ENCODE results near the gene DLK2.
A peak's percentile ranks its signal among the peaks of the same experiment; 100 is the strongest.
"Not testable (repeated sequence)": the region's sequence is repeated elsewhere in the genome, so short reads cannot be mapped to it uniquely, and the experiment has no call there.

The DLK2 gene

DNA sequence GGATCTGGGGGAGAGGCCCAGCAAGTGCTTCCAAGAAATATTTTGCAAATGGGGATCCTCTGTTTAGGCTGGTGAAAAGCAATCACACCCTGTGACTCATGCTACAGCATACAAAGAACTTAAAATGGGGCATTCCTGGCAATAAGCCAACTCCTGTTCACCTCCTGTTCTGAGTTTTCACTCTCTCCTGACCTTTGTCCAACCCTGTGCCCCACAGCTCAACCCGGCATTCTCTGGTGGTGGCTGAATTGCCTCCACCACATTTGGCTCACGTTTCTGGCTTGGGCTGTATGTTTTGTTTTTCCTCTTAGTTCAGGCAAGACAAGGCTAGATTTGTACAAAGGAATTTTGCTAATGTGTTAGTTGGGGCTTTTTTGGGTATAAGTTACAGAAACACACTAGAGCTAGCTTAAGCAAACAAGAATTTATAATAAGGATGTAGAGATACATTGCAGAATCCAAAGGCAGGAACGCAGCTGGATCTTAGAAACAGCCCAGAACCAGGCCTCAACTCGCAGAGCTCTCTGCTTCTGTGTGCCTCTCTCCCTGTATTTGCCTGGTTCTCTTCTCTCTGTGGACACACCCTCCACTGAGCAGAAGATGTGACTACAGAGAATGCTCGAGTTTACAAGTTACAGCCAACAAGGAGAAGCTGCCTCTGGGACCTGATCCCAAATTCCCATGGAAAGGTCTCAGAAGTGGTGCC, 18.6 kb downstream of the DLK2 start:
- no peaks in the 10 kb centered on the region for H3K27me3 Mint-ChIP-seq
- H3K27ac Mint-ChIP-seq, result no peak overlapping the region
- DNase-seq, result no peak
- CTCF ChIA-PET, result interaction anchor here (0.6 kb wide), 1 partner anchor 339 kb away, joined by 3 read pairs; no protein-coding TSS in a partner anchor
- H3K4me3 Mint-ChIP-seq, result no peak overlapping the region
- H3K9me3 Mint-ChIP-seq, result no peaks in the 10 kb centered on the region
- peaks cover 15% of the 10 kb centered on the region for H3K36me3 Mint-ChIP-seq
- H3K4me1 Mint-ChIP-seq, result no peaks in the 10 kb centered on the region

DNA sequence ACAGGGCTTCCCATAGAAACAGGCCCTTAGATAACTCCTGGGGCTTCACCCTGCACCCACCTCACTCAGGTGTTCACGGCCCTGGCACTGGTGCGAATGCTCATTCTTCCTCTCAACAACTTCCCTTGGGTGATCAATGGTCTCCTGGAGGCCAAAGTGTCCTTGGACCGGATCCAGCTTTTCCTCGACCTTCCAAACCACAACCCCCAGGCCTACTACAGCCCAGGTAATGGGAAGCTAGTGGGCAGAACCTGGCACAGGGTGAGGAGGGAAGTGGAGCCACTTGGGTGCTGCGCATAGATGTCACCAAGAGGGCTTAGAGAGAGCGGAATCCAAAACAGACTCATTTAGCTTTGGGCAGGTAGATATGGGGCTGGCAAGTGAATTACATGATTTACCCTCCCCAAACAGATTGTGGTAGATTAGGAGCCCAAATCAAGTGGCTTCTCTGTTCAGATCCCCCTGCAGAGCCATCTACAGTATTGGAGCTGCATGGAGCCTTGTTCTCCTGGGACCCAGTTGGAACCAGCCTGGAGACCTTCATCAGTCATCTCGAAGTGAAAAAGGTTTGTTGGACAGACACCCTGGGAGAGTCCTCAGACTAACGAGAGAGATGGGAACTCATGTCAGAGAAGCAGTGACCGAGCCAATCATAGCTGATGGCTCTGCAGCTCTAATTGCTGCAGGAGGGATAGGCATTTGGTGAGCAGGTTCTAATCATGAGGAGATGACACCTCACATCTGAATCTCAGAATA, 19.5 kb downstream of the DLK2 start:
- H3K9me3 Mint-ChIP-seq, result no peaks in the 10 kb centered on the region
- H3K27me3 Mint-ChIP-seq, result no peaks in the 10 kb centered on the region
- no peak overlapping the region for H3K27ac Mint-ChIP-seq
- H3K36me3 Mint-ChIP-seq, result peaks cover 13% of the 10 kb centered on the region
- no peak for DNase-seq
- H3K4me3 Mint-ChIP-seq, result no peak overlapping the region
- no peaks in the 10 kb centered on the region for H3K4me1 Mint-ChIP-seq
- CTCF ChIA-PET, result interaction anchor here (0.6 to 1.2 kb wide), 2 partner anchors 9 to 338 kb away, joined by 3 read pairs; no protein-coding TSS in a partner anchor

DNA sequence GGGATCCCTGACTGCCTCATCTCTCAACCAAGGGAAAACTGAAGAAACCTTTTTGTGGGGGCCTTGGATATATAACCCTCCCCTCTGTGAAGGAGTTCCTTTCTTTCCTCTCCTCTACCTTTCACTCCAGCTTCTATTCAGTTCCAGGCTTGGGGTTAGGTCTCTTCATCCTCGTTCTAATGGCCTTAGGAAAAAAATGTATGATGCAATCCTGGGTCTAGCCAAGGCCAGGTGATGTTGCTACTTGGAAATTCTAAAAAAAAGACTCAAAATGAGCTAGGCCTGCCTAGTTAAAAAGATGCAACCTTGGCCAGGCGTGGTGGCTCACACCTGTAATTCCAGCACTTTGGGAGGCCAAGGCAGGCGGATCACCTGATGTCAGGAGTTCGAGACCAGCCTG, 20.4 kb downstream of the DLK2 start:
- no peak overlapping the region for H3K27ac Mint-ChIP-seq
- H3K36me3 Mint-ChIP-seq, result peaks cover 15% of the 10 kb centered on the region
- H3K9me3 Mint-ChIP-seq, result no peaks in the 10 kb centered on the region
- H3K4me3 Mint-ChIP-seq, result no peak overlapping the region
- no peaks in the 10 kb centered on the region for H3K4me1 Mint-ChIP-seq
- CTCF ChIA-PET, result interaction anchor here (1.2 kb wide), 1 partner anchor 10 kb away, joined by 3 read pairs; no protein-coding TSS in a partner anchor
- H3K27me3 Mint-ChIP-seq, result no peaks in the 10 kb centered on the region
- no peak for DNase-seq

DNA sequence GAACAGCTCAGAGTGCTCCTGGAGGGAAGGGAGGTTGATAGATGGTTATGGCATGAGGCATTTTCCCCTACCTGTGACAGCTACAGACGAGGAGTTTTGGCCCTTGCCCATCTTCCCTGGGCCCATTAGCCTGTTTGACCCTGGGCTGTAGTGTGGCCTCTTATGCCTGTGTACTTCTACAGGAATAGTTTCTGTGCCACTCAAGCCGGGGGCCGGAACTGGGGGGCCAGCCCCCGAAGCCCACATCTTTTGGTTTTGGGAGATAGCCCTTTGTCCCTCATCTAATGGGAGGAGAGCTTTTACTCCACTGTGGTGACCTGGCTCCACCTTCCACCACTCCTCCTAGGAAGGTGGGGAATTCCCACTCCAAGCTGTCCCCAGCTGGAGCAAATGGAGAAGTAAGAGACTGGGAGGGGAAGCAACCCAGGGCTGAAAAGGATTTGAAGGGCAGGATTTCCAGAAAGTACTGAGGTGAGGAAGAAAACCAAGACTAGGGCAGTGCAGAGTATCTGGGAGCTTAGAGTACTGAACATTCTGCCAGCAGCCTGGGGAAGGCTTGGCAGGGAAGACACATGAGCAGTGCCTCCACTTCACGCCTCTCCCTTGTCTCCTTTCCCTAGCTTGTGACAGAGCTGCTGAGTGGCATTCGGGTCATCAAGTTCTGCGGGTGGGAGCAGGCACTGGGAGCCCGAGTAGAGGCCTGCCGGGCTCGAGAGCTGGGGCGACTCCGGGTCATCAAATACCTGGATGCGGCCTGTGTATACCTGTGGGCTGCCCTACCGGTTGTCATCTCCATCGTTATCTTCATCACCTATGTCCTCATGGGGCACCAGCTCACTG, 21.1 kb downstream of the DLK2 start:
- CTCF ChIA-PET, result interaction anchor here (0.9 to 1.1 kb wide), 3 partner anchors 10 to 36 kb away, joined by 3 read pairs; no protein-coding TSS in a partner anchor
- Mint-ChIP-seq H3K27me3 (no peaks in the 10 kb centered on the region), H3K36me3 (peaks cover 15% of the 10 kb centered on the region), H3K4me3 (no peak overlapping the region), H3K9me3 (no peaks in the 10 kb centered on the region), H3K27ac (no peak overlapping the region), H3K4me1 (peaks cover 1% of the 10 kb centered on the region)
- DNase-seq, result no peak

DNA sequence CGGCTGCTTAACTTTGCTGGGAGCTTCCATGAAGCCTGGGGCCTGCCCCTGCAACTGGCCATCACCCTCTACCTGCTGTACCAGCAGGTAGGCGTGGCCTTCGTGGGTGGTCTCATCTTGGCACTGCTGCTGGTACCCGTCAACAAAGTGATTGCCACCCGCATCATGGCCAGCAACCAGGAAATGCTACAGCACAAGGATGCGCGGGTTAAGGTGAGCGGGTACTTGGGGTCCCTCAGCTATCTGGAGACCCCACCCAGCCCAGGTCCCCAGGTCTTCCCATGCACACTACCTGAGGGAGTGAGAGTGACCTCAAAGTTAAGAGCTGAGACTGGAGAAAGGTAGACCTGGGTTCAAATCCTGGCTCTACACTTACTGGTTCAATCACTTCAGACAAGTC, 22.2 kb downstream of the DLK2 start:
- H3K4me3 Mint-ChIP-seq, result no peak overlapping the region
- H3K4me1 Mint-ChIP-seq, result peaks cover 12% of the 10 kb centered on the region
- CTCF ChIA-PET, result interaction anchor here (0.9 to 1.1 kb wide), 3 partner anchors 11 to 35 kb away, joined by 3 read pairs; no protein-coding TSS in a partner anchor
- DNase-seq, result no peak
- H3K9me3 Mint-ChIP-seq, result no peaks in the 10 kb centered on the region
- no peaks in the 10 kb centered on the region for H3K27me3 Mint-ChIP-seq
- H3K36me3 Mint-ChIP-seq, result peaks cover 19% of the 10 kb centered on the region
- H3K27ac Mint-ChIP-seq, result no peak overlapping the region

DNA sequence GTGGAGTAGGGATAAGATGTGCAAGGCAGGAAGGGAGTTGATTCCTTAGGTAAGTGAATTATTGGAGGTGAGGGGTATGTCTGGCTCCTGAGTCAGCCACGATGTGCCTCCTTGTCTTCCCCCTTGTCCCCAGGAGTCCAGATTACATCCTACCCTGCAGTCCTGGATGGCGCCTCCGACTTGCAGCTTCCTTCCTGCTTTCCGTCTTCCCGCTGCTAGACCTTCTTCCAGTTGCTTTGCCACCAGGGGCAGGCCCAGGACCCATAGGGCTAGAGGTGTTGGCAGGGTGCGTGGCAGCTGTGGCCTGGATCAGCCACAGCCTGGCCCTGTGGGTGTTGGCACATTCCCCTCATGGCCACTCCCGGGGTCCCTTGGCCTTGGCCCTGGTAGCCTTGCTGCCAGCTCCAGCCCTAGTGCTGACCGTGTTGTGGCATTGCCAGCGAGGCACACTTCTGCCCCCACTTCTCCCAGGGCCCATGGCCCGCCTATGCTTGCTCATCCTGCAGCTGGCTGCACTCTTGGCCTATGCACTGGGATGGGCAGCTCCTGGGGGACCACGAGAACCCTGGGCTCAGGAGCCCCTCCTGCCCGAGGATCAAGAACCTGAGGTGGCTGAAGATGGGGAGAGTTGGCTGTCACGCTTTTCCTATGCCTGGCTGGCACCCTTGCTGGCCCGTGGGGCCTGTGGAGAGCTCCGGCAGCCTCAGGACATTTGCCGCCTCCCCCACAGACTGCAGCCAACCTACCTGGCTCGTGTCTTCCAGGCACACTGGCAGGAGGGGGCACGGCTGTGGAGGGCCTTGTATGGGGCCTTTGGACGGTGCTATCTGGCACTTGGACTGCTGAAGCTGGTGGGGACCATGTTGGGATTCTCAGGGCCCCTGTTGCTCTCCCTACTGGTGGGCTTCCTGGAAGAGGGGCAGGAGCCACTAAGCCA, 23.1 kb downstream of the DLK2 start:
- H3K27ac Mint-ChIP-seq, result no peak overlapping the region

DNA sequence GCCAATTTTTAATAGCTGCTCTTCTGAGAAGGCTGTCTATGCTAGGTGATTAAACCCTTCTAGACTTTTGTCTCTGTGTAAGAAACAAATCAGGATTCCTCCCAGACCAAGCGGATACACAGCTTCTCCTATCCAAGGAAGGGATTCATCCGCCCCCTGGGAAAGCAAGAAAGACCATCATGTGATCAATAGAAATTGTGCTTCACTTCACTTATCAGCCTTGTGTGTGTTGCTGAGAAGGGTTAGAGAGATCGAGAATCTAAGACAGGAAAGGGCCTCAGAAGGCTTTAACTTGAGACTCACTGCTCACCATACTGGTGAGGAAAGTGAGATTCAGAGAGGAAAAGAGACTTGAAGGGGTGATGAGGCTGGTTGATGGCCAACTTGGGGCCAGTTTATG, 26.5 kb downstream of the DLK2 start:
- Mint-ChIP-seq H3K4me3 (peak overlapping the region; percentile 94), H3K36me3 (peaks cover 8% of the 10 kb centered on the region), H3K9me3 (no peaks in the 10 kb centered on the region), H3K4me1 (peaks cover 26% of the 10 kb centered on the region), H3K27me3 (no peaks in the 10 kb centered on the region), H3K27ac (peak overlapping the region; percentile 96)
- DNase-seq, result no peak
- CTCF ChIA-PET, result interaction anchor here (1.9 kb wide), 1 partner anchor 120 kb away, joined by 4 read pairs; the partner anchor contains the start of gene CRIP3

More for the DNA sequence above, 23.1 kb downstream of the DLK2 start:
- CTCF ChIA-PET, result interaction anchor here (1.1 to 2.0 kb wide), 3 partner anchors 10 to 74 kb away, joined by 3 to 7 read pairs (median 3); no protein-coding TSS in a partner anchor
- Mint-ChIP-seq H3K4me3 (no peak overlapping the region), H3K4me1 (peaks cover 17% of the 10 kb centered on the region), H3K27me3 (no peaks in the 10 kb centered on the region), H3K36me3 (peaks cover 19% of the 10 kb centered on the region), H3K9me3 (no peaks in the 10 kb centered on the region)
- no peak for DNase-seq

DNA sequence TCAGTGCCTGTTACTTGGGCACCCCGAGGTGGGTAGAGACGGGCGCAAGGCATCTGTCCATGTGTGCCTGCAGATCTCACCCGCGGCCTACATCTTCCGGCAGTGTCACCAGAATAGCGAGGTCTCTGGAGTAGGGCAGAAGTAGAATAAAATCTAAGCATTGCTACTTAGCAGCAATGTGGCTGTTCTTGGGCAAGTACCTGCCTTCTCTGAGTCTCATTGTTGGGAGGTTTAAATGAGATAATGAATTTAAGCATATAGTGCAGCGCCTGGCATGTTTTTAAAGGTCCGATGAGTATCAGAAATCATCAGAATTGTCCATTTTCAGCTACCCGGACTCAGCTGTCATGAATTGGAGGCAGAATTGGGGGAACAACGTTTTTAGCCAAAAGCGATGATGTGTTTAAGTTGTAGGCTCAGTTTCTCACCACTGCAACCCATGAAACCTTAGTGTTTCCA, 27.2 kb downstream of the DLK2 start:
- no peaks in the 10 kb centered on the region for H3K27me3 Mint-ChIP-seq
- H3K4me3 Mint-ChIP-seq, result peak overlapping the region; percentile 94
- CTCF ChIA-PET, result interaction anchor here (0.6 to 1.9 kb wide), 2 partner anchors 120 to 258 kb away, joined by 3 to 4 read pairs; partner anchors contain the start of gene CRIP3

DNA sequence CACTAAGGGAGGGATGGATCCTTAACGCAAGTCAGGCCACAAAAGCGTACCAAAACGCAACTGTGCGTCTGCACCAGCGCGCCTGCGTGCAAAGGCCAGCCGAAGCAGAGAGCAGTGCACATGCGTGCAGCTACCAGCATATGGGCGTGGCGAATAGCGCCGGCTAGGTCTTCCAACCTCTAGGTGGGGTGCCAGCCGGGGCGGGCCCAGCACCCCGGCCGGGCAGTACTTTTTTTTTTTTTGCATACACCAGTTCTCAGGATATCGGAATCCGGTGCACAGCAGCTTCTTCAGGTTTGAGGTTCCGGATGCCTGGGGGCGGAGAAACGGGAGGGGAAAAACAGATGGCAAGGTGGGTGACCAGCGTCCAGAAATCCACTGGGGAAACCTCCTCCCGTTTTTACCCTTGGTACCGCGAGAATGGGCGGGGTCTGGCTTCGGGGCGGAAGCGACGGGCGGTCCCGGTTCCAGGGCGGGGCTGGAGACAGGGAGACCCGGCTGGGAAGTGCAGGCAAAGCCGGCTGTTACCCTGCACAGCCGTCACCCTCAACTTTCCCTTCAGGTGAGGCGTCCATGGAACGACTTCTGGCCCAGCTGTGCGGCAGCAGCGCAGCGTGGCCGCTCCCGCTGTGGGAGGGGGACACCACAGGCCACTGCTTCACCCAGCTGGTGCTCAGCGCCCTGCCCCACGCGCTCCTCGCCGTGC, 27.8 kb downstream of the DLK2 start, which contains the start of gene ABCC10:
Gene ABCC10 (plus strand): TSS at position 136 of the 706 bp plus-strand sequence. CDS start 438 bp downstream, at position 574.
- DNase-seq, result peak; percentile 97
- H3K9me3 Mint-ChIP-seq, result no peaks in the 10 kb centered on the region
- peak within 1 kb of the TSS; percentile 96 for H3K27ac Mint-ChIP-seq
- H3K4me1 Mint-ChIP-seq, result peaks cover 26% of the 10 kb centered on the region
- peaks cover 8% of the 10 kb centered on the region for H3K36me3 Mint-ChIP-seq
- no peaks in the 10 kb centered on the region for H3K27me3 Mint-ChIP-seq
- CTCF ChIA-PET, result interaction anchor here (0.6 to 1.9 kb wide), 5 partner anchors 19 to 119 kb away, joined by 3 to 4 read pairs (median 3); partner anchors contain the start of gene CRIP3
- H3K4me3 Mint-ChIP-seq, result peak within 1 kb of the TSS; percentile 94

More for the DNA sequence above, 27.2 kb downstream of the DLK2 start:
- H3K27ac Mint-ChIP-seq, result peak overlapping the region; percentile 96
- peaks cover 26% of the 10 kb centered on the region for H3K4me1 Mint-ChIP-seq
- no peaks in the 10 kb centered on the region for H3K9me3 Mint-ChIP-seq
- no peak for DNase-seq
- peaks cover 8% of the 10 kb centered on the region for H3K36me3 Mint-ChIP-seq

DNA sequence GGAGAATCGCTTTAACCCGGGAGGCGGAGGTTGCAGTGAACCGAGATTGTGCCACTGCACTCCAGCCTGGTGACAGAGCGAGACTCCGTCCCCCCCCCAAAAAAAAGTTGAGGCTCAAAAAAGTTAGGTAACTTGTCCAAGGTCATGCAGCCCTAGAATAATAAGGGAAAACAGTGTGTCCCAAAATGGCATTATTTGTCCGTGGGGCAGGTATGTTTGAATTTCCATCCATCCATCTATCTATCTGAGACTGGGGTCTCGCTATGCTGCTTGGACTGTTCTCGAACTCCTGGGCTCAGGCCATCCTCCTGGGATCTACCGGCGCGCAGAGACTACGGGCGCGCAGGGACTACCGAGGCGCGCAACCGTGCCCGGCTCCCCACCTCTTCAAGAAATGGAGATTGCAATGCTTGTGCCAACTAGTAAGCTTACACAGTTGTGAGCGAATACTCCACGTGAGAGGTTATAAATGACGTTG, 28.4 kb downstream of the DLK2 start:
- CTCF ChIA-PET, result interaction anchor here (0.6 to 1.1 kb wide), 3 partner anchors 19 to 43 kb away, joined by 3 read pairs; no protein-coding TSS in a partner anchor
- Mint-ChIP-seq H3K4me1 (peaks cover 26% of the 10 kb centered on the region), H3K27ac (peak overlapping the region; percentile 96), H3K27me3 (peaks cover 6% of the 10 kb centered on the region), H3K36me3 (peaks cover 6% of the 10 kb centered on the region), H3K9me3 (no peaks in the 10 kb centered on the region), H3K4me3 (peak overlapping the region; percentile 94)
- no peak for DNase-seq

DNA sequence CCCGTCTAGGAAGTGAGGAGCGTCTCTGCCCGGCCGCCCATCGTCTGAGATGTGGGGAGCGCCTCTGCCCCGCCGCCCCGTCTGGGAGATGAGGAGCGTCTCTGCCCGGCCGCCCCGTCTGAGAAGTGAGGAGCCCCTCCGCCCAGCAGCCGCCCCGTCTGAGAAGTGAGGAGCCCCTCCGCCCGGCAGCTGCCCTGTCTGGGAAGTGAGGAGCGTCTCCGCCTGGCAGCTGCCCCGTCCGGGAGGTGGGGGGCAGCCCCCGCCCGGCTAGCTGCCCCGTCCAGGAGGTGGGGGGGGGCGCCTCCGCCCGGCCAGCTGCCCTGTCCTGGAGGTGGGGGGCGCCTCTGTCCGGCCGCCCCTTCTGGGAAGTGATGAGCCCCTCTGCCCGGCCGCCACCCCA, 30.3 kb downstream of the DLK2 start:
- H3K36me3 Mint-ChIP-seq, CTCF ChIA-PET, H3K27me3 Mint-ChIP-seq, H3K27ac Mint-ChIP-seq, H3K4me3 Mint-ChIP-seq, H3K9me3 Mint-ChIP-seq, DNase-seq: not testable (repeated sequence)
- peaks cover 26% of the 10 kb centered on the region for H3K4me1 Mint-ChIP-seq

DNA sequence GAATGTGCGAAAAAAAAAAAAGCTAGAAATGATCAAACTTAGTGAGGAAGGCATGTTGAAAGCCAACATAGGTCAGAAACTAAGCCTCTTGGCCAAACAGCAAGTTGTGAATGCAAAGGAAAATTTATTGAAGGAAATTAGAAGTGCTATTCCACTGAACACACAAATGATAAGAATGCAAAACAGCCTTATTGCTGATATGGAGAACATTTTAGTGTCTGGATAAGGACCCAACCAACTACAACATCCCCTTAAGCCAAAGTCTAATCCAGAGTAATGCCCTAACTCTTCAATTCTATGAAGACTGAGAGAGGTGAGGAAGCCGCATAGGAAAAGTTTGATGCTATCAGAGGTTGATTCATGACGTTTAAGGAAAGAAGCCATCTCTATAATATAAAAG, 33.5 kb downstream of the DLK2 start:
- Mint-ChIP-seq H3K9me3 (no peaks in the 10 kb centered on the region), H3K36me3 (no peaks in the 10 kb centered on the region), H3K27me3 (peaks cover 29% of the 10 kb centered on the region), H3K27ac (no peak overlapping the region), H3K4me1 (peaks cover 4% of the 10 kb centered on the region), H3K4me3 (no peak overlapping the region)
- no peak for DNase-seq
- CTCF ChIA-PET, result interaction anchor here (1.5 kb wide), 1 partner anchor 86 kb away, joined by 5 read pairs; no protein-coding TSS in a partner anchor
